Anterior cingulate cortex (tissue), 58 donors: ENCODE data around the gene RELN.

ENCODE experiments used
- DNase-seq, 58 donors: peaks; one replicate each; lab custom pipeline; 2025; lab: John Stamatoyannopoulos, UW

RELN gene

GRCh38 chr7:103751311-103751880 lies 238.1 kb downstream of the RELN start:
- DNase-seq, result peak in 5 of 58 donors; percentile 0 to 2 (median 1)

DNA sequence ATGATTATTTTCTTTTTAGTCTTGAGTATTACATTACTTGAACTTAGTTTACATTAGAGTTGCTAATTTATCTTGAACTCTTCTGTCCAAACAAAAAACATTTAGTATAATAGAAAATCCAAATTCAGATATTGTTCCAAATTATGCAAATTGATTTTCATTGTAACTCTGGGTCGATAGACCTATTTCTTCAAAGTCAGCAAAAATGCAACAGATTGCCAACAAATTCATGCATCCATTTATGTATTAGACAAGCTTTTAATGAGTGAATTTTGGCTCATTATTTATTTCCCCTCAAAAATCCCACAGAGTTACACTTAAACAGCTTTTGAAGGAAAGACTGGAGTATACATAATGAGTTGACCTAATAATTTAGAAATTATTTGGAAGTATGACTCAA lies 240.8 kb downstream of the RELN start:
- DNase-seq, result no peak

- no peak for DNase-seq
Measured at GRCh38 chr7:103735377-103735776, 254.1 kb downstream of the RELN start.

DNA sequence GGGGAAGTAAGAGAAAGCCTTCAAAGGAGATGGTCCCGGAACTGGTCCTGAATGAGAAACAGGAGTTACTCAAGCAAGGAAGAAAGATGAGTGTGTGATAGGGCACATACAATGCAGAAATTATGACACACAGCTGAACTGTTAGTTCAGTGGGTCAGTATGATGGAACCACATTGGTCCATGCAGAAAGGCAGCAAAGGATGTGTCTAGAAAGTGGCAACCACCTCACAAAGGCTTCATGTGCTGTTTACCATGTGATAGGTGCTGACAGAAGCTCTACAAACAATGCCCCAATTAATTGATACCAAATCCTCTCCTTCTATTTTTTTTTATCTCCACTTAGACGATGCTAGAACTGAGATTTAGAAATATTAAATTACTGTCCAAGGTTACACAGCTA lies 258.3 kb downstream of the RELN start:
- no peak for DNase-seq

DNA sequence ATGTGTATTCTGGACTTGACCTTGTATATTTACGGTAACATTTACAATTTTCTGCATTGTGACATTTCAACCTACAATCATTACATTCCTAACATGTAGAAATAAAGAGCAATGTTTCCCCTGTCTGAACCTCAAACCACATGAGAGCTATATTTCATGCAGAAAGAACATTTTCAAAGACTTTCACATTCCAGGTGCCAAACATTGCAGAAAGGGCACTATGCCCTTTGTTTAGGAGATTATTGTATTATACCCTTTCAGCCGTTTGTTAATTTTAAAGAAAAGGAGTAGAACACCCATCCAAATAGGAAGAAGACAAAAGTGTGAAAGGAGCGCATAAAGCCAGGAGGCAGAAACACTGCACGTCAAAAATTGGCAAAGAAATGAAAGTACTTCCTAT lies 260.4 kb downstream of the RELN start:
- no peak for DNase-seq

GRCh38 chr7:103727982-103728610 lies 261.4 kb downstream of the RELN start:
- DNase-seq, result no peak

GRCh38 chr7:103719070-103719469 lies 270.4 kb downstream of the RELN start:
- no peak for DNase-seq

- no peak for DNase-seq
Measured at GRCh38 chr7:103718482-103719061, 270.9 kb downstream of the RELN start.

DNA sequence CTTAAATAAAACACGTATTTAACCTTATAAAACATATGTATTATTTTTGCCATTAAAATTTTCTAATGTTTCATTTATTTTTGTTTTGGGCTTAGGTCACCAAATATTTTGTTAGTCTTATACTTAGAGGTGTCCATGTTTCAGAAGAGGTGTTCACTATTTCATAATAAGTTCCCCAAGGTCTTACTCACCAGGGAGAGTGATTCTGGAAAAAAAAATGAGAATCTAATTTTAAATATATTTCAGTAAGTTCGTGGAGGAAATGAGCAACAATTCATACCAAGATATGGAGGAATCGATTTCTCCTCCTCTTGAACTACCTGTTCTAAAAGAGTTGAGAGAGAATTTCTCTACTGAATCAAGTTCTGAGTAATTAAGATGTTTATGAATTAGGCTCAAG lies 271.9 kb downstream of the RELN start:
- DNase-seq, result no peak

- no peak for DNase-seq
Measured at GRCh38 chr7:103715376-103716120, 273.9 kb downstream of the RELN start.

GRCh38 chr7:103714376-103714927 lies 275.0 kb downstream of the RELN start:
- DNase-seq, result no peak

DNA sequence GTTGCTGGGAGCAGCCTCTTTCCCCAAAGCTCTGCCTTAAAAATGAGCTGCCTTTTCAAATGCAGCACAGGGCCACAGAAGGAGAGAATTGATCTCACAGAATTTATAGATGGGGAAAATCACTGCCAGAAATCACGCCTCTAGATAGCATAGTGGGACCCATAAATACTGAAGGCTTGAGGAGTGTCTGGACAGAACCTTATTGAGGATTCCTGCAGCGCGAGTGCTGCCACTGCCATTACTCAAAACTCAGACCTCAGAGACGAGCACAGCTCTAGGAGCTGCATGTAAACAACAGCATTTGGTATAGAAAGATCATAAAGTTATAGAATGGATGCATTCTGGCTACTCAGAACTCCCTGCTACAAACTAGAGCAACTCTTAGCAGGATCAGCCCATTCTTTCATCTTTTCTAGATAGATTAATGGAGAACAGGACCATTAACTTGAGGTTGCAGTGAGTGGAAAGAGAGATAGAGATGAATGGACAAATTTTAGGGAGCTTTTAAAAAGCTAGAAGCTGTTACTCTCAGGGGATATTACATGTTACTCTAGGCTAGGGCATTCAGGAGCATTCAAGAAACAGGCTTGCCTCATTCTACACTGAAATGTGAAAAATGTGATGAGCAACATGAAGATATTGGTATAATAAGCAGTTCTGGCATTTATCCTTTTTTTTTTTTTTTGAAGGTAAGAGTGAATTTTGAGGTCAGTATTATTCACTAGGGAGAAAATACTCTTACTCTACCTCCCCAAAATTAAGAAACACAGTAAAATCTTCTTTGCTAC lies 276.3 kb downstream of the RELN start:
- DNase-seq, result no peak

GRCh38 chr7:103711413-103711812 lies 278.0 kb downstream of the RELN start:
- no peak for DNase-seq

DNA sequence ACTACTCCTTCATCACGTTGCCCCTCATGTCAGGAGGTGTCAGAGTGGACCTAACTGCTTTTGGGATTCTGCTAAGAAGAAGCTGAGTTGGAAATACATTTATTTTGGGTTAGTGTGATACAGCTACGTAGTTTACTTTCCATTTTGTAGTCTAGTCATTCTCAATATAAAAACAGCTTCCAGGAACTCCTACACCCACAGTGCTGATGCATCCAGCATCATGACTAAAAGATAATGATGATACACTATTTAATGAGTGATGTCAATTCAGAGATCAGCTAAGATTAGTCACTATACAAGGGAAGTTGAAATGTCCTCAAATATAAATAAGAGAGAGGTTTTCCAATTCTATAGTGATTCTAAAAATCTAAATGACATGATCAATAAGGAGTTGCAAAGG lies 279.2 kb downstream of the RELN start:
- no peak for DNase-seq

DNA sequence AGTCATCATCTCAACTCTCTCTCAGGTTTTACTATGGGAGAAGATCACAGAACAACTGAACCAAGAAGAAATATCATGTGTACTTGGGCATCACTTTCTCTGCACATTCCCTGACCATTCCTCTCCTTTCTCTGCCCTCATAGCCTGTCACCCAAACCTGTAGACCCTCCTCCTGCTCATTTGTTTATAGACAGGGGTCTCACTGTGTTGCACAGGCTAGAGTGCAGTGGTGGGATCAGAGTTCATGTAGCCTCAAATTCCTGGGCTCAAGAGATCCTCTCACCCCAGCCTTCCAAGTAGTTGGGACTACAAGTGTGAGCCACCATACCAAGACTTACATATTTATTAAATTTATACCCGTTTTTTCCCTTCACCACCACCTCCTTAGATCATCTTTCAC lies 282.7 kb downstream of the RELN start:
- no peak for DNase-seq

GRCh38 chr7:103705542-103705941 lies 283.9 kb downstream of the RELN start:
- no peak for DNase-seq

DNA sequence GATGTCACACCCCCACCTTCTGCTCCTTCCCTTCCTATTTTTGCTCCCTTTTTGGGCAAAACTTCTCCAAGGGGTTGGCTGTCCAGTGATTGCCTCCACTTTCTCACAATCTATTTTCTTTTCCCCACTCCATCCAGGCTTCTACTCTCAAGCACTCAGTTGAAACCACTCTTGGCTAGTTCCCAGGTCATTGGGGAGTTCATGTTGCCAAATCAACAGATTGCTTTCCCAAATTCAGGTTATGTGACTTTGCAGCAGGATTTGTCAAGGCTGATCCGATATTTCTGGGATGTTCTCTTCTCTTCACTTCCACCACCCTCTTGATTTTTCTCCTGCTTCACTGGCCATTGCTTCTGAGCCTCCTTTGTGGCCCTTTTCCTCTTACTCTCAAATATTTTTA lies 284.8 kb downstream of the RELN start:
- DNase-seq, result no peak

- DNase-seq, result no peak
Measured at GRCh38 chr7:103702982-103703381, 286.5 kb downstream of the RELN start.

DNA sequence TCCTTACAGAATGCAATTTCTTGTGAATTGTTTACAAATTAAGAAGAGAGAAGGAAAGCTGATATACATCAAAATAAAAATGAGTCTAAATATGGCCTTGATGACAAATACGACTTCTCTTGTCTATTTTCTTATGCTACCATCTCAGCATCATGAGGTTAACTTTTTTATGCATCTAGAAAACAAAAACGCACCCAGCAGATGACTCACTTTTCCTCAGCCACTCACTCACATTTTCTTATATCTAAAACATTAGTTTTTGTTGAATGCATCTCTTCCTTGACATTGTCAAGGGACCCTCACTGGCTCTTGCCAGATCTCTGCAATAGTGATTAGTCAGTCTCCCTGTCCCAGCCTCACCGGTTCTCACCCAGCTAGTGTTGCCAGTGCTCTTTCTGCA lies 287.0 kb downstream of the RELN start:
- no peak for DNase-seq

- no peak for DNase-seq
Measured at GRCh38 chr7:103699032-103699431, 290.4 kb downstream of the RELN start.

GRCh38 chr7:103698064-103698463 lies 291.4 kb downstream of the RELN start:
- DNase-seq, result no peak
